Amygdala (tissue), 56 donors: ENCODE results near the gene FBXL17.

Experiments used
- DNase-seq, 56 donors: peaks; one replicate each; lab custom pipeline; 2025; lab: John Stamatoyannopoulos, UW

The FBXL17 gene

DNA sequence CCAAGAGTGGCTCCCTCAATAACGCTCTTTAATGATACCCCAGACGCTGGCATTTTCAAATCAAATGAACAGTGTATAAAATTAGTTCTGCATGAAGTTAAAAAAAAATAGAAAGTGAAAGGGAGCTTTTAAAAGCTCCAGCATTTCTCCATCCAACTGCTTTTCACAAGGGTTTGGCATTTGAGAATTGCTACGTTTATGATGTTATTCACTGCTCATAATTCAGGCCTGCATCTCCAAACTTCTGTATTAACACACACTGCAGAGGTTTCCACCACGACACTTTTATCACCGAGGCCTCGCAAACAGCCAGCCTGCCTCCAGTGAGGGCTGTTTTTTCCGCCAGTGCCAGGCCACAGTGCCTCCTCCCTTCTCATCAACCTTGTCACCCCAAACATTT is 505.6 kb downstream of the FBXL17 start:
- DNase-seq, result no peak

DNA sequence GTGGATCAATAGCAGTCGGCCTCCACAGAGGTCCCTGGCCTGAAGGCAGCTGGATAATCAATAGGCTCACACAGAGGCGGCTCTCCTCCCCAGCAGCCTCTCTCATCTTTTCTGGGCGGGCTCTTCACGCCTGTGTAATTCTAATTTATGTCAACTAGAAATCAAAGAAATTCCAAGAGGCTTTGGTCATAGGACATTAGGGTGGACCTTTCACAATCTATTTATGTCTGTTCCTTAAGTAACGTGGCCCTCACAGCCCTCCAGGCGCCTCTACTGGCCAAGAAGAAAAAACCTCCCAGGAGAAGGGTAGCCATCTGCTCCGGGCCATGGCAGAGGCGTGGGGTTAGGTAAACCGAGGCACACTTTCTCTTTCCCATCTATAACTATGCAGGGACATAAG is 506.1 kb downstream of the FBXL17 start:
- DNase-seq, result no peak

DNA sequence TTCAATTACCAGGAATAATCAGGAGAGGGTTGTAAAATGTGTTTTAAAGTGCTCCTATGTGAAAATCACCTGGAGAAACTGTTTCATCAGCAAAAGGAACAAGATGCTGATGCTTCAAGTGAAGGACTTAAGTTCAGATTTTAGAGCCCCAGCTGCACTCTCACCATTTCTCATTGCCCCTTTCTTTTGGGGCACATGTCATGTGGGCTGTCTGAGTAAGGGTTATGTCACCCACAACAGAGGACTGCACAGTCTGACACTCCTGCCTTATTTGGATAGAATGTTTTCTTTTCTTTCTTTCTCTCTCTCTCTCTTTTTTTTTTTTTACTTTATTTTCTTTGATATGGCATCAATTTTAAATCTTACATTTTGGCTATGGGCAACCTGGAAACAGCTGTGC is 507.1 kb downstream of the FBXL17 start:
- no peak for DNase-seq

DNA sequence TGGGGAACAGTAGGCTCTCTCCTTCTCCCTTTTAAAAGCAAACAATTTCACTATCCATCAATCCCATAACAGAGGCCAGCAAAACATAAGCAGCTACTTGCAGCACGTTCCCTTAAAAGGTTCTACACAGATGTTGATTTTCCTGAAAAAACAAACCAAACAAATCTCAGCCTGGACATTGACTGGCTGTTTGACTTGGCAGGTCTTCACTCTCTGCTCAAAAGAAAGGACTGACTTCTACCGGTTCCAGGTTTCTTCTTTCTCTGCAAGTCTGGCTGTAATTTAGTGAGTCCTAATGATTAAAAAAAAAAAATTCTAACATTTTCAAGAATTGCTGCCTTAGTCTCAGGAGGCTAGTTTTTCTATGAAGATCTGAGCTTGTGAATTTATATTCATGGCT is 508.0 kb downstream of the FBXL17 start:
- DNase-seq, result no peak

DNA sequence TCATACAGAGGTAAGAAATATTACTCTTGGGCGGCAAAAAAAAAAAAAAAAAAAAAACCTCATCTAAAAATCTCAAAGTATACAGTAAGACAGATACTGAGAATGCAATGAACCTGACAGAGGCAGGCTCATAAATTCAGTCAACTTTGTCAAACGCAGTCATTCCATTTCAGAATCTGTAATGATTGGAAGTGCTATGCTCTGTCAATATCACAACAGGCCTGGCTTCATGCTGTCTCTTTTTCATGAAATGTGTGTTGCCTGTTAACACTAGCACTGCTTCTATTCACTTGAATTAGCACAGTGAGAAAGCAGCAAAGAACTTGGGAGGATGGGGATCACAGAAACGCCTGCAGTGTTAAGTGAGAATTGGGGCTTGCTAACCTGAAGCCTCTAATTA is 510.9 kb downstream of the FBXL17 start:
- DNase-seq, result no peak

GRCh38 chr5:107869438-107870115 is 512.3 kb downstream of the FBXL17 start:
- no peak for DNase-seq

- no peak for DNase-seq
Observed at GRCh38 chr5:107868650-107869409, 513.1 kb downstream of the FBXL17 start.

DNA sequence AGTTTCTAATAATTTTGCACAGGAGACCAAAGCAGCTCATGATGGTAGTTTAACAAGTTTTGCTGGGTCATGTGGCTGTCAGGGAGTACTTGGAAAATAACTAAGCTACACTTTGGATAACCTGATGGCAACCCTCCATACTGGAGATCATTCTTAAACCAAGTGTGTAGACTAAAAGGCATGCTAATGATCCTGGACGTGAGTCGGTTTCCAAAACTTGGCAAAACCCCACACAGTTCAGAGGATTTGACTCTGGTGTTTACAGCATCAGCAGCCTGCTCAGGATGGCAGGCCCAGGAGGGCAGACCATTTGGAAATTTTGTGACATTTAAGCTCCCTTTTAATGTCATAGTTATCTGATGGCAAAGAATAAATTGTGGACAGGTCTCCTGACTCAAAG is 514.6 kb downstream of the FBXL17 start:
- DNase-seq, result no peak

- no peak for DNase-seq
Observed at GRCh38 chr5:107864793-107865192, 517.1 kb downstream of the FBXL17 start.

- DNase-seq, result no peak
Observed at GRCh38 chr5:107863125-107863524, 518.8 kb downstream of the FBXL17 start.

- no peak for DNase-seq
Observed at GRCh38 chr5:107861565-107861964, 520.3 kb downstream of the FBXL17 start.

- no peak for DNase-seq
Observed at GRCh38 chr5:107860044-107860443, 521.9 kb downstream of the FBXL17 start.

GRCh38 chr5:107858788-107859187 is 523.1 kb downstream of the FBXL17 start:
- DNase-seq, result no peak

GRCh38 chr5:107858324-107858723 is 523.6 kb downstream of the FBXL17 start:
- DNase-seq, result no peak

- no peak for DNase-seq
Observed at GRCh38 chr5:107857785-107858184, 524.1 kb downstream of the FBXL17 start.

- DNase-seq, result no peak
Observed at GRCh38 chr5:107855171-107855570, 526.7 kb downstream of the FBXL17 start.

GRCh38 chr5:107853696-107854095 is 528.2 kb downstream of the FBXL17 start:
- no peak for DNase-seq

GRCh38 chr5:107853031-107853430 is 528.9 kb downstream of the FBXL17 start:
- no peak for DNase-seq

GRCh38 chr5:107849118-107849517 is 532.8 kb downstream of the FBXL17 start:
- DNase-seq, result no peak

DNA sequence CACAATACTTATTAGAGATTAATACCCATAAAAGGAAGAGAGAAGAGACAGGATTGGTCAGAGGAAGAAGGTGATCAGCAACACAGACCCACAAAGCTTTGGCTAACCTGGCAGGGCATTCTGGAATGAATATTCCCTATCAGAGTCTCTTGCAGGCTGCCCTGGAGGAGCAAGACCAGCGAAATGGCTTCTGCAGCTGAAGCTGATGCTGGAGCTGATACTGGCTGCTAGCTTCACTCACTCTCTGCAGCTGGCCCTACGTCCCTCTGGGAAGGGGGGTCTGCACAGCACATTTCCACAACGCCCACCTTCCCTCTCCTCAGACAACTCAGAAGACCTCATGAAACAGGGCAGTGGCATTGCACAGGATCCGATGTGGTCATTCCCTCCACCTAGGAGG is 541.3 kb downstream of the FBXL17 start:
- DNase-seq, result no peak

GRCh38 chr5:107840161-107840560 is 541.7 kb downstream of the FBXL17 start:
- no peak for DNase-seq

GRCh38 chr5:107835096-107835495 is 546.8 kb downstream of the FBXL17 start:
- DNase-seq, result no peak
